ENCODE measurements around the gene TMEM117.

DNA sequence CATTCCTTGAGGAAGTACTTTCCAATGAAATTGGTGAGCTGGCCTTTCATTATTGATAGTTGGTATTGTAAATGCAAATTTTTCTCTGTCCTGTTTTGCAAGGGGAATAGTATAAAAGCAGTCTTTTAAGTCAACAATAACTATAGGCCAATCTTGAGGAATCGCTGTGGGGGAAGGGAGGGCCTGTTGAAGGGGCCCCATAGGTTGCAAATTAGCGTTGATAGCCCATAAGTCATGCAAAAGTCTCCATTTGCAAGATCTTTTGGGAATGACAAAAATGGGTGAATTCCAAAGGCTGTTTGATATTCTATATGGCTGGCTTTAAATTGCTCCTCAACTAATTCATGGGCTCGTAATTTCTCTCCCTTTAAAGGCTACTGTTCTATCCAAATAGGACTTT is 143.6 kb downstream of the TMEM117 start:
- TF ChIP-seq, protein P1, sequence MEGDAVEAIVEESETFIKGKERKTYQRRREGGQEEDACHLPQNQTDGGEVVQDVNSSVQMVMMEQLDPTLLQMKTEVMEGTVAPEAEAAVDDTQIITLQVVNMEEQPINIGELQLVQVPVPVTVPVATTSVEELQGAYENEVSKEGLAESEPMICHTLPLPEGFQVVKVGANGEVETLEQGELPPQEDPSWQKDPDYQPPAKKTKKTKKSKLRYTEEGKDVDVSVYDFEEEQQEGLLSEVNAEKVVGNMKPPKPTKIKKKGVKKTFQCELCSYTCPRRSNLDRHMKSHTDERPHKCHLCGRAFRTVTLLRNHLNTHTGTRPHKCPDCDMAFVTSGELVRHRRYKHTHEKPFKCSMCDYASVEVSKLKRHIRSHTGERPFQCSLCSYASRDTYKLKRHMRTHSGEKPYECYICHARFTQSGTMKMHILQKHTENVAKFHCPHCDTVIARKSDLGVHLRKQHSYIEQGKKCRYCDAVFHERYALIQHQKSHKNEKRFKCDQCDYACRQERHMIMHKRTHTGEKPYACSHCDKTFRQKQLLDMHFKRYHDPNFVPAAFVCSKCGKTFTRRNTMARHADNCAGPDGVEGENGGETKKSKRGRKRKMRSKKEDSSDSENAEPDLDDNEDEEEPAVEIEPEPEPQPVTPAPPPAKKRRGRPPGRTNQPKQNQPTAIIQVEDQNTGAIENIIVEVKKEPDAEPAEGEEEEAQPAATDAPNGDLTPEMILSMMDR (conservative IDR thresholded peaks at IDR 0.05; ENCODE audit: low read length) = no peak
- TF ChIP-seq EZH2phosphoT487 (IDR thresholded peaks at IDR 0.05; ENCODE audit: borderline replicate concordance, low read depth, low read length) = no peak

All from OCI-LY7 (cell line).